GM11168 (cell line): ENCODE results near the gene NMD3.
"Not testable (repeated sequence)": the region's sequence is repeated elsewhere in the genome, so short reads cannot be mapped to it uniquely, and the experiment has no call there.

ENCODE experiments used
- in situ Hi-C: fragments of 300-500 bp; cut with MboI; formaldehyde crosslinking; loops from one replicate; pipeline ENCODE4 v1.12.0; 2022; ENCODE audit warnings: low sequenced_read_pairs; ENCODE audit not compliant: unreplicated experiment

Gene NMD3

GRCh38 chr3:161273589-161274218 lies 52.6 kb downstream of the NMD3 start:
- in situ Hi-C loops: no loop called here

DNA sequence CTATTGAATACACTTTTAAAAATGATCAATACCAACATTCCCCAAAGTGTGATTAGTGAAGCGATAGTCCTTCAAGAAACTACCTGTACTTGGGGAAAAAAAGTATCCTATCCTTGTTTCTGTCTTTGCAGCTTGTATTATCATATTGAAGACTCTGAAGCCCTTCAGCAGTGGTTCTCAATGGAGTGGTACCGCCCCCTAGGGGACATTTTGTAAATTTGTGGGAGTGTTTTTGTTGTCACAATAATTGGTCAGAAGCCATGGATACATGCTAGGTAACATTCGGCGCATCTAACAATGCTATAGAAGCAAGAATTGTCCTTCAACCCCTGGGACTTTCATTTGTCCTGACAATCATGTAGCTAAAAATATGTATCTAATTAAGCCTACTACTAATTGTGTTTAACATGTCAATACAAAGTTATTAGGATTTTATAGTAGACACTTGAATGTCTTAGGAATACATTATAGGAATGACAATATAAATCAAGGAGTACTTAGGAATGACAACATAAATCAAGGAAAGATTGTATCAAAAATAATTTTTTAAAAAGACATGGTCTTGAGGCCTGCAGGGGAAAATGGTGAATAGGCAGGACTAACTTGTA lies 53.7 kb downstream of the NMD3 start:
- in situ Hi-C loops: no loop called here

DNA sequence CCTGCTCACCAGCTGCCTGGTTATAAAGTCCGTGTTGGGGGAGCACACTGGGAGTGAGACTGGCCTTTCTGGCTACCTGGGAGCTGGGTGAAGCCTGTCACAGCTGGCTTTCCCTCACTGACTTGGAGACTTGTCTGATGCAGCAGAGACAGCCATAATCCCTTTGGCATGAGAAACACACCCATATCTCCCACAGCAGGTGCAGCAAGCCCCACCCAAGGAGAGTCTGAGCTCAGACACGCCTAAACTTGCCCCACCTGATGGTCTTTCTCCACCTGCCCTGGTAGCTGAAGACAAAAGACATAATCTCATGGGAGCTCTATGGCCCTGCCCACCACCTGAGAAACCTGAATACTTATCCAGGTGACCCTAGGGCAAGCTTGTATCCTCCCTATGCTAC lies 54.8 kb downstream of the NMD3 start:
- in situ Hi-C loops: no loop called here

GRCh38 chr3:161282387-161282786 lies 61.3 kb downstream of the NMD3 start:
- in situ Hi-C loops: not testable (repeated sequence)

- in situ Hi-C loops: no loop called here
Measured at GRCh38 chr3:161284989-161285388, 63.9 kb downstream of the NMD3 start.

- in situ Hi-C loops: no loop called here
Measured at GRCh38 chr3:161289174-161289573, 68.1 kb downstream of the NMD3 start.

DNA sequence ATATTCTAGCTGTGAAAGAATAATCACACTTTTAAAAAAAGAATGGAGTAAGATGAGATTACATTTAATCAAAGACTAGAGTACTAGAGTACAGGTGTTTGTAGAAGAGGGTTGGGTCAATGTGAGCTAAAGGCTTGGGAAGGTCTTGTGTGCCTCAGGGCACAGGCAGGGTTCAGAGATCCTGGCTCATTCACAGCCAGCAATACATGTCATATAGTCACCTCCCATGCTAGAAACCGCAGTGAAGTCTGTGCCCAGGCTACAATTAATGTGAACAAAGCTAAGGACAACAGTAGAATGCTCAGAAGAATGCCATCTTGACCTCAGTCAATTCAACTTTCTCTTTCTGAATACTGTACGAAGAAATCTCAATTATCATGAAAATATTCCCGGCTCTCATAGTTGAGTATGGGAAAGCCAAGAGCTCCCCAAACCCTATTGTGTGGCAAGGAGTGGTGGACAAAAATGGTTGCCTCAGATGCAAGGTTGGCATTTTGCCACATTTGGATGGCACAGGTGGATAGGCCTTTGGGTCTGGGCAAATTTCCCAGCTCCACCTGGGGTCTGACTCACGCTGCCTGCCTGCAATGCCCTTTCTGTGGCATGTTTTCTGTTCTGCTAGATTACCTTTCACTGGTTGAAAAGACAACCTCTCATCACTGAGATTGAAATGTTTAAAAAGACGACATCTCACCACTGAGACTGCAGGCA lies 70.2 kb downstream of the NMD3 start:
- in situ Hi-C loops: no loop called here

DNA sequence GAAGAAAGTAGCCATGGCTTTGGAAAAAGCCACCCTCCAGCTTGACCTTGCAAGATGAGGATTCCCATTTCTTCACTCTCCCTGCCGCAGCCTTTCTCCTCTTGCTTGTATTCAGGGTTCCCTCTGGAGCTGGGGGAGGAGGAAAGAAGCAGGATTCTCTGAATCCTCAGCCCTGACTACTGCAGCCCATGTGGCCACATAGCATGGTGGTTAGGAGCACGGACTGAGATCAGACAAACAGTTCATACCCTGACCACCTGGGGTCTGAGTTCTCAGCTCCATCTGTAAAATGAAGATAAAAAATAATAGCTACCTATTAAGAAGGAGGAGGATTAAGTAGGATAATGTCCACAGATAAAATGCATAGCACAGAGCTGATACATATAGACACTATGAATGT lies 72.3 kb downstream of the NMD3 start:
- in situ Hi-C loops: no loop called here

DNA sequence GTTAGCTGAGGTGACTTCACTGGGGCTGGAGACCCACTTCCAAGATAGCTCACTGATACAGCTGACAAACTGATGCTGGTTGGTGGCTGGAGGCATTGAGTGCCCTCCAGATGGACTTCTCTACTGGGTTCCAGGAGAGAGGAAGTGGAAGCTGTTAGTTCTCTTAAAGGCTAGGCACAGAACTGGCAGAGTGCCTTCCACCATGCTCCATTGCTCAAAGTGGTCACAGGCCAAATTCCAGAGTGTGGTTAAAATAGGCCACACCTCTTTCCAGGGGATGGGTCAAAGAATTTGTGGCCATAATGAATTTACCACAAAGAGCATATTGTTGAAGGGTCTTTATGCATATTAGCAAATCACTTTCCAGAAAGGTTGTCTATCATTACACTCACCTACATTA lies 74.2 kb downstream of the NMD3 start:
- in situ Hi-C loops: no loop called here

DNA sequence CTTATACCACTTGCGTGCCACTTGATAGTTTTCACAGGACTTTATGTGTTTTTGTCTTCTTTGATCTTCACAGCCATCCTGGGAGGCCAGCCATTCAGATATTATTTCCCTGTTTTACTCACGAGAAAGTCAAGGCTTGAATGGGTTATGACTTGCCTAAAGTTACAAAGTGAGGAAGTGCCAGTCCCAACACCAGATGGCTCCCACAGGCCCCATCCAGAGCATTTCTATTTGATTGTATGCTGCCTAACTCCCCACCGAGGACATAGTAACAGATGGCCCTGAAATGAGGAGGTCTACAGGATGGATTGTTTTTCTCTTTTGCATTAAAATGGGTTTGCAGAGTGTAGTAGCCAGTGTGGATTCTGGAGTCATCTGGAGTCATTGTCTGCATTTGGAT lies 75.7 kb downstream of the NMD3 start:
- in situ Hi-C loops: no loop called here
